ENCODE results near the gene CAMSAP2.

GRCh38 chr1:200862713-200863415 is 124.2 kb downstream of the CAMSAP2 start:
- TF ChIP-seq CTCF (conservative IDR thresholded peaks at IDR 0.05) (no peak), EZH2 (IDR thresholded peaks at IDR 0.05; ENCODE audit: low read depth) (no peak)
